ENCODE results near the gene FAM43A.

FAM43A gene

GRCh38 chr3:194711913-194712312 is 26.2 kb downstream of the FAM43A start:
- H2AFZ ChIP-seq (ENCODE audit: low read depth) = no peak overlapping the region
- H3K4me2 ChIP-seq = no peak overlapping the region
- H3K4me3 ChIP-seq (IDR thresholded peaks at IDR 0.05; ENCODE audit: insufficient read depth, low read depth, low read length) = no peak overlapping the region
- no peaks in the 10 kb centered on the region for H3K27me3 ChIP-seq (ENCODE audit: insufficient read depth, low read depth)
- no peaks in the 10 kb centered on the region for H3K79me2 ChIP-seq (ENCODE audit: insufficient read depth, low read depth)
- TF ChIP-seq, protein P1, sequence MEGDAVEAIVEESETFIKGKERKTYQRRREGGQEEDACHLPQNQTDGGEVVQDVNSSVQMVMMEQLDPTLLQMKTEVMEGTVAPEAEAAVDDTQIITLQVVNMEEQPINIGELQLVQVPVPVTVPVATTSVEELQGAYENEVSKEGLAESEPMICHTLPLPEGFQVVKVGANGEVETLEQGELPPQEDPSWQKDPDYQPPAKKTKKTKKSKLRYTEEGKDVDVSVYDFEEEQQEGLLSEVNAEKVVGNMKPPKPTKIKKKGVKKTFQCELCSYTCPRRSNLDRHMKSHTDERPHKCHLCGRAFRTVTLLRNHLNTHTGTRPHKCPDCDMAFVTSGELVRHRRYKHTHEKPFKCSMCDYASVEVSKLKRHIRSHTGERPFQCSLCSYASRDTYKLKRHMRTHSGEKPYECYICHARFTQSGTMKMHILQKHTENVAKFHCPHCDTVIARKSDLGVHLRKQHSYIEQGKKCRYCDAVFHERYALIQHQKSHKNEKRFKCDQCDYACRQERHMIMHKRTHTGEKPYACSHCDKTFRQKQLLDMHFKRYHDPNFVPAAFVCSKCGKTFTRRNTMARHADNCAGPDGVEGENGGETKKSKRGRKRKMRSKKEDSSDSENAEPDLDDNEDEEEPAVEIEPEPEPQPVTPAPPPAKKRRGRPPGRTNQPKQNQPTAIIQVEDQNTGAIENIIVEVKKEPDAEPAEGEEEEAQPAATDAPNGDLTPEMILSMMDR (conservative IDR thresholded peaks at IDR 0.05; ENCODE audit: low read depth, low read length) = no peak
- H3K9ac ChIP-seq = no peak overlapping the region
- no peaks in the 10 kb centered on the region for H4K20me1 ChIP-seq (ENCODE audit: insufficient read depth)
- no peak overlapping the region for H3K27ac ChIP-seq
- no peaks in the 10 kb centered on the region for H3K4me1 ChIP-seq (ENCODE audit: low read depth, poor library complexity, severe bottlenecking)
- H3K36me3 ChIP-seq (ENCODE audit: insufficient read depth) = no peaks in the 10 kb centered on the region

GRCh38 chr3:194713299-194714136 is 27.8 kb downstream of the FAM43A start:
- Histone ChIP-seq H3K4me3 (IDR thresholded peaks at IDR 0.05; ENCODE audit: insufficient read depth, low read depth, low read length) (no peak overlapping the region), H3K27me3 (ENCODE audit: insufficient read depth, low read depth) (no peaks in the 10 kb centered on the region), H2AFZ (ENCODE audit: low read depth) (no peak overlapping the region), H3K36me3 (ENCODE audit: insufficient read depth) (no peaks in the 10 kb centered on the region), H3K4me1 (ENCODE audit: low read depth, poor library complexity, severe bottlenecking) (no peaks in the 10 kb centered on the region), H3K79me2 (ENCODE audit: insufficient read depth, low read depth) (no peaks in the 10 kb centered on the region), H3K27ac (no peak overlapping the region), H3K9ac (no peak overlapping the region), H4K20me1 (ENCODE audit: insufficient read depth) (no peaks in the 10 kb centered on the region), H3K4me2 (no peak overlapping the region)
- TF ChIP-seq, protein P1 (conservative IDR thresholded peaks at IDR 0.05; ENCODE audit: low read depth, low read length) = no peak

- Histone ChIP-seq H3K27ac (no peak overlapping the region), H4K20me1 (ENCODE audit: insufficient read depth) (no peaks in the 10 kb centered on the region), H3K27me3 (ENCODE audit: insufficient read depth, low read depth) (no peaks in the 10 kb centered on the region), H3K4me2 (no peak overlapping the region), H3K9ac (no peak overlapping the region), H3K4me1 (ENCODE audit: low read depth, poor library complexity, severe bottlenecking) (no peaks in the 10 kb centered on the region), H3K36me3 (ENCODE audit: insufficient read depth) (no peaks in the 10 kb centered on the region), H3K79me2 (ENCODE audit: insufficient read depth, low read depth) (no peaks in the 10 kb centered on the region), H3K4me3 (IDR thresholded peaks at IDR 0.05; ENCODE audit: insufficient read depth, low read depth, low read length) (no peak overlapping the region), H2AFZ (ENCODE audit: low read depth) (no peak overlapping the region)
- TF ChIP-seq, protein P1 (conservative IDR thresholded peaks at IDR 0.05; ENCODE audit: low read depth, low read length) = no peak
Measured at GRCh38 chr3:194714137-194714455, 28.4 kb downstream of the FAM43A start.

DNA sequence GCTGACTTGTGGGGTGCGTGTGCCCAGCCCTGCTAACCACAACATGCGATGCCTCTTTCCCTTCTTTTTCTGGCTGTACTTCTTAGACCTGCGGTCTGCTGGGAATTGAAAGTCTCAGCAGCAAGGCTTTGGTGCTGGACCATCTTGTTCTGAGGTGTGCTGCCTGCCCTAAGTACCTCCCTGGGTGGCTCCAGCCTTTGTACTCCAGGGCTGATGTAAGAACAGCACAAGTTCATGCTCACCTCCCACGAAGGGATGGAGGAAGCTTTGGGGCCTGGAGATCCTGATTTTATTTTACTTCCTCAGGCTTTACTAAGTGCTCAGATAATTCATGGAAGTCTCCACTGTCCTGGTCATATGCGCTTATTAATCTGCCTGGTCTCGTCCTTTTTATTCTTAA is 28.9 kb downstream of the FAM43A start:
- Histone ChIP-seq H3K27me3 (ENCODE audit: insufficient read depth, low read depth) (no peaks in the 10 kb centered on the region), H3K4me3 (IDR thresholded peaks at IDR 0.05; ENCODE audit: insufficient read depth, low read depth, low read length) (no peak overlapping the region), H3K9ac (no peak overlapping the region), H2AFZ (ENCODE audit: low read depth) (no peak overlapping the region), H3K79me2 (ENCODE audit: insufficient read depth, low read depth) (no peaks in the 10 kb centered on the region), H4K20me1 (ENCODE audit: insufficient read depth) (no peaks in the 10 kb centered on the region), H3K4me1 (ENCODE audit: low read depth, poor library complexity, severe bottlenecking) (no peaks in the 10 kb centered on the region), H3K36me3 (ENCODE audit: insufficient read depth) (no peaks in the 10 kb centered on the region), H3K4me2 (no peak overlapping the region), H3K27ac (no peak overlapping the region)
- TF ChIP-seq, protein P1 (conservative IDR thresholded peaks at IDR 0.05; ENCODE audit: low read depth, low read length) = no peak
